ENCODE results near the gene KLF7.

GRCh38 chr2:207155516-207156444 is 10.0 kb downstream of the KLF7 start:
- TF ChIP-seq CTCF (IDR thresholded peaks at IDR 0.05) (no peak), POLR2A (IDR thresholded peaks at IDR 0.05) (no peak)
